Caco-2 (cell line): Measurements from ENCODE around the gene KRT6A. TPM values are rescaled to one million over a fixed set of nuclear protein-coding genes. Genes with fewer than 3 reads are reported as not detected.

Experiments used
- BruUV-seq: library from RNA; stranded (reverse); fragments of 400-500 nt; replicated peaks from 2 replicates; lab custom pipeline; 2021; lab: Mats Ljungman, UMichigan
- CTCF ChIA-PET: fragments of 300-600 bp; sonication (Branson Sonifier 250); formaldehyde crosslinking; loops from one replicate; lab custom pipeline; 2022; ENCODE audit warnings: antibody characterized with exemption; lab: Charles Lee
- POLR2A ChIA-PET: fragments of 300-600 bp; sonication (Branson Sonifier 250); formaldehyde crosslinking; loops from one replicate; lab custom pipeline; 2022; ENCODE audit warnings: antibody characterized with exemption; lab: Charles Lee
- DNase-seq, 2 experiments: peaks; one replicate each; pipeline versions ENCODE4 v3.0.0 to v3.0.0-alpha.2; 2020 to 2022
- H3K27me3 ChIP-seq: replicated peaks from 2 replicates; pipeline ENCODE4 v1.6.0; 2011; ENCODE audit warnings: low read length; ENCODE audit not compliant: control insufficient read depth, insufficient read depth
- H3K36me3 ChIP-seq: 2 replicates; pipeline ENCODE4 v1.5.1; 2011; ENCODE audit warnings: low read length; ENCODE audit not compliant: control insufficient read depth, insufficient read depth
- H3K4me1 ChIP-seq: fragments of 250-450 bp; sonication (Bioruptor Pico); 2 replicates; pipeline ENCODE4 v1.5.1; 2020; ENCODE audit warnings: mild to moderate bottlenecking
- H3K4me3 ChIP-seq: 2 replicates; pipeline ENCODE4 v1.5.1; 2011; ENCODE audit warnings: low read depth, mild to moderate bottlenecking, control low read depth, low read length
- H3K9me3 ChIP-seq: fragments of 250-450 bp; sonication (Bioruptor Pico); 2 replicates; pipeline ENCODE4 v1.5.1; 2020; ENCODE audit warnings: mild to moderate bottlenecking, moderate library complexity
- H3K27ac Mint-ChIP-seq: one replicate; pipeline ENCODE4 v1.8.0; 2022; ENCODE audit warnings: mixed read lengths; ENCODE audit not compliant: unreplicated experiment
- H3K27me3 Mint-ChIP-seq: one replicate; pipeline ENCODE4 v1.8.0; 2022; ENCODE audit warnings: mixed read lengths; ENCODE audit not compliant: insufficient read depth, unreplicated experiment
- H3K36me3 Mint-ChIP-seq: one replicate; pipeline ENCODE4 v1.8.0; 2022; ENCODE audit warnings: mild to moderate bottlenecking, mixed read lengths; ENCODE audit not compliant: insufficient read depth, unreplicated experiment
- H3K4me1 Mint-ChIP-seq: one replicate; pipeline ENCODE4 v1.8.0; 2022; ENCODE audit warnings: low read depth, mixed read lengths; ENCODE audit not compliant: unreplicated experiment
- H3K4me3 Mint-ChIP-seq: one replicate; pipeline ENCODE4 v1.8.0; 2022; ENCODE audit warnings: mild to moderate bottlenecking, moderate library complexity, mixed read lengths; ENCODE audit not compliant: unreplicated experiment
- H3K9me3 Mint-ChIP-seq: one replicate; pipeline ENCODE4 v1.8.0; 2022; ENCODE audit warnings: mixed read lengths; ENCODE audit not compliant: unreplicated experiment
- intact Hi-C: fragments of 100-400 bp; cut with micrococcal nuclease; formaldehyde crosslinking; loops from one replicate; pipeline ENCODE4 v1.10.0; 2022; ENCODE audit not compliant: unreplicated experiment
- total RNA-seq: library from RNA; stranded (reverse); gene quantifications from 2 replicates; pipeline ENCODE4 v1.2.3, GENCODE V29; 2022
- TF ChIP-seq, protein P1 (sequence below), 2 experiments: fragments of 200-600 bp in 1 of 2; IDR thresholded peaks; 1 replicate in 1 of 2; 2 replicates in 1 of 2; pipeline versions ENCODE4 v1.5.1 to v1.8.0; 2011 to 2022; ENCODE audit warnings: antibody characterized with exemption in 1 of 2, control low read depth in 1 of 2, inconsistent platforms in 1 of 2, low read depth in 1 of 2, low read length in 1 of 2, mild to moderate bottlenecking in 1 of 2, moderate library complexity in 1 of 2; ENCODE audit not compliant: insufficient read depth in 1 of 2, severe bottlenecking in 1 of 2, unreplicated experiment in 1 of 2

KRT6A gene
- total RNA-seq, 1 experiment from 2014 or later, result 0.14 TPM

DNA sequence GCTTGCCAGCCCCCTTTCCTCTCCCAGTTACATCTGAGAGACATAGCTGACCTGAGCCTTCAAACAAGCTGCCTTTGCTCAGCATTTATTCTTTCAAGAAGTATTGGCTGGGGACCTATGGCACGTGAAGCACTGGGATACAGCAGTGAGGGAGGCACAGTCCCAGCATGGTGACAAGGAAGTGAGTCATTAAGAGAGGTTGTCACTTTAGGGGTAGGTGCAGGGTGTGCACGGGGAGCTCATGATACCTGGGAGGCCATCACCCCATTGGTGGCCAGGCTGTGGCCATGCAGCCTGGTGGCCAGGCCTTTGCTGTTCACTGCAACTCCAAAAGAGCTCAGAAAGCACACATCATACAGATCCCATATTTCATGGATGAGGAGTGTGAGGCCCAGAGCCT is 53.2 kb downstream of the KRT6A start:
- intact Hi-C loops, result loop anchor here (5.0 kb wide), 1 partner anchor 48 kb away; no protein-coding TSS in a partner anchor
- Histone ChIP-seq H3K36me3 (no peaks in the 10 kb centered on the region), H3K9me3 (no peaks in the 10 kb centered on the region), H3K4me1 (peaks cover 43% of the 10 kb centered on the region), H3K27me3 (no peaks in the 10 kb centered on the region), H3K4me3 (no peak overlapping the region)
- no peaks in the 10 kb centered on the region for H3K36me3 Mint-ChIP-seq
- DNase-seq, result no peak
- peak overlapping the region; percentile 50 for H3K27ac Mint-ChIP-seq
- ChIA-PET CTCF (no interaction called here), POLR2A (no interaction called here)
- peaks cover 41% of the 10 kb centered on the region for H3K4me1 Mint-ChIP-seq
- TF ChIP-seq, protein P1, sequence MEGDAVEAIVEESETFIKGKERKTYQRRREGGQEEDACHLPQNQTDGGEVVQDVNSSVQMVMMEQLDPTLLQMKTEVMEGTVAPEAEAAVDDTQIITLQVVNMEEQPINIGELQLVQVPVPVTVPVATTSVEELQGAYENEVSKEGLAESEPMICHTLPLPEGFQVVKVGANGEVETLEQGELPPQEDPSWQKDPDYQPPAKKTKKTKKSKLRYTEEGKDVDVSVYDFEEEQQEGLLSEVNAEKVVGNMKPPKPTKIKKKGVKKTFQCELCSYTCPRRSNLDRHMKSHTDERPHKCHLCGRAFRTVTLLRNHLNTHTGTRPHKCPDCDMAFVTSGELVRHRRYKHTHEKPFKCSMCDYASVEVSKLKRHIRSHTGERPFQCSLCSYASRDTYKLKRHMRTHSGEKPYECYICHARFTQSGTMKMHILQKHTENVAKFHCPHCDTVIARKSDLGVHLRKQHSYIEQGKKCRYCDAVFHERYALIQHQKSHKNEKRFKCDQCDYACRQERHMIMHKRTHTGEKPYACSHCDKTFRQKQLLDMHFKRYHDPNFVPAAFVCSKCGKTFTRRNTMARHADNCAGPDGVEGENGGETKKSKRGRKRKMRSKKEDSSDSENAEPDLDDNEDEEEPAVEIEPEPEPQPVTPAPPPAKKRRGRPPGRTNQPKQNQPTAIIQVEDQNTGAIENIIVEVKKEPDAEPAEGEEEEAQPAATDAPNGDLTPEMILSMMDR (IDR thresholded peaks at IDR 0.05; ENCODE audit: insufficient read depth in 1 of 2, low read depth in 1 of 2, low read length in 1 of 2, severe bottlenecking in 1 of 2, unreplicated experiment in 1 of 2), result no peak
- no peak overlapping the region for H3K4me3 Mint-ChIP-seq
- no TSS peak for BruUV-seq
- no peaks in the 10 kb centered on the region for H3K9me3 Mint-ChIP-seq
- H3K27me3 Mint-ChIP-seq, result no peaks in the 10 kb centered on the region

DNA sequence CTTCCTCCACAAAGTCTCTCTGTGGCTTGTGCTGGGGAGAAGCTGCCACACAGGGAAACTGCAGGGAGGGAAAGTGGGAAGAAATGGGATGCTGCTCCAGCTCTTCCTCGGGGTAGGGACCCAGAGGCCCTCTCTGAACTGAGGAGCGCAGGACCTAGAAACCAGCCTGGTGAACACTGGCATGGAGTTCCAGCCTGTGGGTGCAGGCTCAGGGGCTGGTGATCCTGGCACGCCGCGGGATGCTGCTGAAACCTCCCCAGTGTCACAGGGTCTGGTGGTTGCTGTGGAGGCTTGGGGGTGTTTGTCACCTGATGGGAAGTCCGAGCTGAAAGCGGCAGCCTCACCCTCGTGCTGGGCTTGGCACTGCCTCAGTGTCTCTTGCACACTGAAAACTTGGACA is 53.6 kb downstream of the KRT6A start:
- intact Hi-C loops, result no loop called here
- H3K9me3 Mint-ChIP-seq, result no peaks in the 10 kb centered on the region
- H3K4me3 ChIP-seq, result no peak overlapping the region
- no peaks in the 10 kb centered on the region for H3K36me3 ChIP-seq
- CTCF ChIA-PET, result no interaction called here
- no TSS peak for BruUV-seq
- no peaks in the 10 kb centered on the region for H3K9me3 ChIP-seq
- no peaks in the 10 kb centered on the region for H3K36me3 Mint-ChIP-seq
- DNase-seq, result no peak
- no peaks in the 10 kb centered on the region for H3K27me3 Mint-ChIP-seq
- no peak overlapping the region for H3K27ac Mint-ChIP-seq
- peaks cover 39% of the 10 kb centered on the region for H3K4me1 ChIP-seq
- TF ChIP-seq, protein P1 (IDR thresholded peaks at IDR 0.05; ENCODE audit: insufficient read depth in 1 of 2, low read depth in 1 of 2, low read length in 1 of 2, severe bottlenecking in 1 of 2, unreplicated experiment in 1 of 2), result no peak
- H3K4me3 Mint-ChIP-seq, result no peak overlapping the region
- POLR2A ChIA-PET, result no interaction called here
- no peaks in the 10 kb centered on the region for H3K27me3 ChIP-seq
- H3K4me1 Mint-ChIP-seq, result peaks cover 41% of the 10 kb centered on the region

DNA sequence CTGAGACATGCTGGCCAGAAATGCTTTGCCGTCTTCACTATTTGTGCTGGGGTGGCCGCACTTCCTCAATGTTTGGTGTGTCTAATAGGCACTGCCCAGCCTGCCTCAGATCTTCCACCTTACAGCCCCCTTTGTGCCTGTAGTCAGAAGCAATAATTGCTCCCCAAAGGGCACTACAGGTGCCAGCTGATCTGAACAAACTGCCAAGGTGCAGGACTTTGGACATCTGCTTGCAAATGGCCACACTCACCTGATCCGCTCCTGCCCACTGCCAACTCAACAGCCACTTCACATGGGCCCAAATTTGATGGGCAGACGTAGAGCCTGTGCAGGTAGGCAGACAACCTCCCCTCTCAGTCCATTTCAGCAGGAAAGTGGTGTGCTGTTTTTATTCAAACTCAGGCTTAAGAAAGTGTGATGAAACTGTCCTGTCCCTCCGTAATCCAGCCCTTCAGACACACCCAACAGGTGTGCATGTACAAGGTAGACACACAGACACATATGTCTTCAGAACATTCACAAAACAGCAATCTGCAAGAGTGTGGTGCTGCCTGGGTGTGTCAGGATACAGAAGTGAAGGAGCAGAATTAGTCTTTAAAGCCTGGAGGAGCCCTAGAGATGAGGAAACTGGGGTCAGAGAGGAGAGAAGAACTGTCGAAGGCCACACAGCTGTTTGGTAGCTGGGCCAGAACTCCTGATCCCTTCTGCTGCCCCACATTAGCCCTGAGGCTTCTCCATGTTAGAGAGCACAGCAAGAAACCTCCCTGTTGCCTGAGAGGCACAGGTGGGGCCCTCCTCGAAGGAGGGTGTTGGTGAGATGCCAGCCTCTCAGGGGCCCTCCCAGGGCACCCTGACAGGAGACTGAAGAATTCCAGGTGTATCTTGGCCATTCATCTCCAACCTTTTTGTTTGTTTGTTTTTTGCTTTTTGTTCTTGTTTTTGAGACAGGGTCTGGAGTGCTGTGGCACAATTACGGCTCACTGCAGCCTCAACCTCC is 54.5 kb downstream of the KRT6A start:
- no peak overlapping the region for H3K4me3 ChIP-seq
- no peaks in the 10 kb centered on the region for H3K36me3 ChIP-seq
- TF ChIP-seq, protein P1 (IDR thresholded peaks at IDR 0.05; ENCODE audit: insufficient read depth in 1 of 2, low read depth in 1 of 2, low read length in 1 of 2, severe bottlenecking in 1 of 2, unreplicated experiment in 1 of 2), result no peak
- no peaks in the 10 kb centered on the region for H3K36me3 Mint-ChIP-seq
- no peaks in the 10 kb centered on the region for H3K9me3 ChIP-seq
- no peak overlapping the region for H3K27ac Mint-ChIP-seq
- POLR2A ChIA-PET, result no interaction called here
- BruUV-seq, result no TSS peak
- DNase-seq, result no peak
- peaks cover 37% of the 10 kb centered on the region for H3K4me1 ChIP-seq
- no peaks in the 10 kb centered on the region for H3K27me3 Mint-ChIP-seq
- intact Hi-C loops, result no loop called here
- CTCF ChIA-PET, result no interaction called here
- H3K4me3 Mint-ChIP-seq, result no peak overlapping the region
- no peaks in the 10 kb centered on the region for H3K9me3 Mint-ChIP-seq
- H3K4me1 Mint-ChIP-seq, result peaks cover 39% of the 10 kb centered on the region
- H3K27me3 ChIP-seq, result no peaks in the 10 kb centered on the region
